Astrocyte (in vitro differentiated cells and primary cell): ENCODE data around the gene SLC7A5. TPM values are rescaled to one million over a fixed set of nuclear protein-coding genes. Genes with fewer than 3 reads are reported as not detected.
"Not testable (repeated sequence)": the region's sequence is repeated elsewhere in the genome, so short reads cannot be mapped to it uniquely, and the experiment has no call there.

ENCODE experiments used
- DNase-seq: peaks from one replicate; pipeline ENCODE4 v3.0.0-alpha.2; 2010; ENCODE audit warnings: low read depth
- FAIRE-seq: peaks from 2 replicates; lab custom pipeline; 2011; peaks lifted over from hg19 to GRCh38; lab: Jason Lieb, UNC
- H2AFZ ChIP-seq: 2 replicates; pipeline ENCODE4 v1.6.0; 2012; ENCODE audit warnings: low read depth, low read length, inconsistent platforms
- H3K27ac ChIP-seq: 2 replicates; pipeline ENCODE4 v1.5.1; 2011; ENCODE audit warnings: low read depth, low read length, inconsistent platforms
- H3K27me3 ChIP-seq: 2 replicates; pipeline ENCODE4 v1.6.0; 2011; ENCODE audit warnings: low read length, inconsistent platforms; ENCODE audit not compliant: insufficient read depth
- H3K36me3 ChIP-seq: 2 replicates; pipeline ENCODE4 v1.5.1; 2011; ENCODE audit warnings: low read length, inconsistent platforms; ENCODE audit not compliant: insufficient read depth
- H3K4me1 ChIP-seq: 2 replicates; pipeline ENCODE4 v1.5.1; 2011; ENCODE audit warnings: low read length, inconsistent platforms; ENCODE audit not compliant: insufficient read depth
- H3K4me2 ChIP-seq: 2 replicates; pipeline ENCODE4 v1.6.0; 2012; ENCODE audit warnings: low read length, inconsistent platforms
- H3K4me3 ChIP-seq: 2 replicates; pipeline ENCODE4 v1.5.1; 2011; ENCODE audit warnings: low read depth, mild to moderate bottlenecking, low read length, inconsistent platforms; ENCODE audit not compliant: insufficient read depth
- H3K79me2 ChIP-seq: 2 replicates; pipeline ENCODE4 v1.6.0; 2012; ENCODE audit warnings: mild to moderate bottlenecking, low read length, inconsistent platforms; ENCODE audit not compliant: insufficient read depth
- H3K9ac ChIP-seq: 2 replicates; pipeline ENCODE4 v1.6.0; 2012; ENCODE audit warnings: mild to moderate bottlenecking, low read length, inconsistent platforms
- H3K9me3 ChIP-seq: 2 replicates; pipeline ENCODE4 v1.5.1; 2012; ENCODE audit warnings: low read depth, mild to moderate bottlenecking, low read length, inconsistent platforms; ENCODE audit not compliant: insufficient read depth
- H4K20me1 ChIP-seq: 2 replicates; pipeline ENCODE4 v1.6.0; 2012; ENCODE audit warnings: low read length, inconsistent platforms; ENCODE audit not compliant: insufficient read depth
- H3K27ac Mint-ChIP-seq: one replicate; pipeline ENCODE4 v1.8.0; 2021; ENCODE audit warnings: mild to moderate bottlenecking, mixed read lengths; ENCODE audit not compliant: unreplicated experiment
- H3K27me3 Mint-ChIP-seq: one replicate; pipeline ENCODE4 v1.8.0; 2021; ENCODE audit warnings: low read depth, mixed read lengths; ENCODE audit not compliant: unreplicated experiment
- H3K36me3 Mint-ChIP-seq: one replicate; pipeline ENCODE4 v1.8.0; 2021; ENCODE audit warnings: low read depth, mixed read lengths; ENCODE audit not compliant: unreplicated experiment
- H3K4me1 Mint-ChIP-seq: one replicate; pipeline ENCODE4 v1.8.0; 2021; ENCODE audit warnings: low read depth, mixed read lengths; ENCODE audit not compliant: unreplicated experiment
- H3K4me3 Mint-ChIP-seq: one replicate; pipeline ENCODE4 v1.8.0; 2021; ENCODE audit warnings: mild to moderate bottlenecking, moderate library complexity, mixed read lengths; ENCODE audit not compliant: unreplicated experiment
- H3K9me3 Mint-ChIP-seq: one replicate; pipeline ENCODE4 v1.8.0; 2021; ENCODE audit warnings: mild to moderate bottlenecking, mixed read lengths; ENCODE audit not compliant: unreplicated experiment
- EZH2 ChIP-seq: IDR thresholded peaks from 2 replicates; pipeline ENCODE4 v1.6.1; 2012; ENCODE audit warnings: mild to moderate bottlenecking, low read length, inconsistent platforms; ENCODE audit not compliant: insufficient read depth
- total RNA-seq: library from RNA; stranded (reverse); gene quantifications from 2 replicates; pipeline ENCODE4 v1.2.1, GENCODE V29; 2021
- TF ChIP-seq, protein P1 (sequence below): IDR thresholded peaks from 2 replicates; pipeline ENCODE4 v1.5.1; 2011; ENCODE audit warnings: low read depth, mild to moderate bottlenecking, inconsistent platforms, low read length, moderate library complexity; ENCODE audit not compliant: insufficient read depth

SLC7A5 gene
- total RNA-seq, 1 donor from 2014 or later = 815 TPM

GRCh38 chr16:87877942-87878507 lies 8.7 kb upstream of the SLC7A5 start:
- Mint-ChIP-seq H3K27ac (no peak overlapping the region), H3K27me3 (peaks cover 40% of the 10 kb centered on the region), H3K4me3 (no peak overlapping the region), H3K4me1 (peaks cover 8% of the 10 kb centered on the region), H3K9me3 (no peaks in the 10 kb centered on the region), H3K36me3 (no peaks in the 10 kb centered on the region)
- Histone ChIP-seq H3K4me3 (no peak overlapping the region), H3K27ac (no peak overlapping the region), H3K79me2 (no peaks in the 10 kb centered on the region), H3K9ac (no peak overlapping the region), H3K9me3 (peaks cover 8% of the 10 kb centered on the region), H3K4me2 (no peak overlapping the region), H3K4me1 (peaks cover 4% of the 10 kb centered on the region), H3K36me3 (no peaks in the 10 kb centered on the region), H3K27me3 (peaks cover 8% of the 10 kb centered on the region), H4K20me1 (no peaks in the 10 kb centered on the region), H2AFZ (no peak overlapping the region)
- no peak for TF ChIP-seq EZH2
- TF ChIP-seq, protein P1, sequence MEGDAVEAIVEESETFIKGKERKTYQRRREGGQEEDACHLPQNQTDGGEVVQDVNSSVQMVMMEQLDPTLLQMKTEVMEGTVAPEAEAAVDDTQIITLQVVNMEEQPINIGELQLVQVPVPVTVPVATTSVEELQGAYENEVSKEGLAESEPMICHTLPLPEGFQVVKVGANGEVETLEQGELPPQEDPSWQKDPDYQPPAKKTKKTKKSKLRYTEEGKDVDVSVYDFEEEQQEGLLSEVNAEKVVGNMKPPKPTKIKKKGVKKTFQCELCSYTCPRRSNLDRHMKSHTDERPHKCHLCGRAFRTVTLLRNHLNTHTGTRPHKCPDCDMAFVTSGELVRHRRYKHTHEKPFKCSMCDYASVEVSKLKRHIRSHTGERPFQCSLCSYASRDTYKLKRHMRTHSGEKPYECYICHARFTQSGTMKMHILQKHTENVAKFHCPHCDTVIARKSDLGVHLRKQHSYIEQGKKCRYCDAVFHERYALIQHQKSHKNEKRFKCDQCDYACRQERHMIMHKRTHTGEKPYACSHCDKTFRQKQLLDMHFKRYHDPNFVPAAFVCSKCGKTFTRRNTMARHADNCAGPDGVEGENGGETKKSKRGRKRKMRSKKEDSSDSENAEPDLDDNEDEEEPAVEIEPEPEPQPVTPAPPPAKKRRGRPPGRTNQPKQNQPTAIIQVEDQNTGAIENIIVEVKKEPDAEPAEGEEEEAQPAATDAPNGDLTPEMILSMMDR = no peak
- DNase-seq = no peak
- FAIRE-seq = no peak

DNA sequence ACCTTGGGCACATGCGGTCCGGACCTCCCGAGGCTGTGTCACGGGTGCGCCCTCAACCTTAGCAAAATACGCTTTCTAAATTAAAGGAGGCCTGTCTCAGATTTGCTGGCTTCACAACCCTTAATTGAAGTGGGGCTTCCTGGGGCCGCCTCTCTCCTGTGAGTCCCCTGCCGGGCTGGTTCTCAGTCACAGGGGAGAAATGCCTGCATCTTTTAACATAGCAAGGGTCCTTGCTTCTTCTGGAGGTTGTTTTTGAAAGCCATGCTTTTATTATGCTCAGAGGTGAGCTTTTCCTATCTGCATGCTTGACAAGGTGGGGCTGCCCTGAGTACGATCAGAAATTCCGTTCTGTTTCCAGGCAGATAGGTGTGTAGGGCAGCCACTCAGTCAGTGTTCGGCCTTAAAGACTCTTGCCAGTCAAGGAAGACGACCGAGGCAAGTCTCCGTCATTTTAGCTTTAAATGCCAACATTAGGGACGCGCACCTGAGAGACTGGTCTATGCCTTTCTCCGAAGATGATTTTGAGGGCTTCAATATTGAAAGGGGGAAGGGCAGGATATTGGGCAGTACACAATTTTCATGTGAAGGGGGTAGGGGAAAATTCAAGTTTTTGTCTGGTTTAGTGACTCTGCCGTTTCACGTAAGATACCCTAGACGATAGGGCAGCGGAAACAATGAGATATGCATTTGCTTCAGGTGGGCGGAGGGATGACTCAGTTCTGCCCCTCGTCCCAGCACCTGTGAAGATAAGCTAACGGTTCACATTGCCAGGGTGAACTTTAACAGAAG lies 5.5 kb upstream of the SLC7A5 start:
- H3K4me3 ChIP-seq = no peak overlapping the region
- H3K4me2 ChIP-seq = peak overlapping the region; percentile 16
- H4K20me1 ChIP-seq = no peaks in the 10 kb centered on the region
- H3K9me3 Mint-ChIP-seq = no peaks in the 10 kb centered on the region
- H3K4me1 Mint-ChIP-seq = peaks cover 30% of the 10 kb centered on the region
- H3K4me3 Mint-ChIP-seq = no peak overlapping the region
- H2AFZ ChIP-seq = no peak overlapping the region
- H3K4me1 ChIP-seq = peaks cover 15% of the 10 kb centered on the region
- H3K9ac ChIP-seq = no peak overlapping the region
- H3K27ac ChIP-seq = no peak overlapping the region
- H3K27me3 ChIP-seq = peaks cover 6% of the 10 kb centered on the region
- no peak for FAIRE-seq
- H3K27me3 Mint-ChIP-seq = peaks cover 16% of the 10 kb centered on the region
- H3K79me2 ChIP-seq = no peaks in the 10 kb centered on the region
- H3K9me3 ChIP-seq = peaks cover 8% of the 10 kb centered on the region
- TF ChIP-seq EZH2 = no peak
- TF ChIP-seq, protein P1 = no peak
- H3K27ac Mint-ChIP-seq = peak overlapping the region; percentile 14
- no peaks in the 10 kb centered on the region for H3K36me3 ChIP-seq
- DNase-seq = no peak
- H3K36me3 Mint-ChIP-seq = no peaks in the 10 kb centered on the region

- Mint-ChIP-seq H3K27ac (peak overlapping the region; percentile 99), H3K4me1 (peaks cover 35% of the 10 kb centered on the region), H3K4me3 (peak overlapping the region; percentile 78)
- peak overlapping the region; percentile 93 for H3K27ac ChIP-seq
- not testable (repeated sequence) for H3K36me3 Mint-ChIP-seq, H3K9me3 ChIP-seq, H3K4me3 ChIP-seq, H3K9me3 Mint-ChIP-seq, H2AFZ ChIP-seq, H3K27me3 ChIP-seq, H3K36me3 ChIP-seq, H3K27me3 Mint-ChIP-seq, FAIRE-seq
- peak overlapping the region; percentile 75 for H3K4me2 ChIP-seq
- peaks cover 33% of the 10 kb centered on the region for H3K79me2 ChIP-seq
- peaks cover 24% of the 10 kb centered on the region for H3K4me1 ChIP-seq
- peak; percentile 94 for DNase-seq
- peak overlapping the region; percentile 83 for H3K9ac ChIP-seq
- H4K20me1 ChIP-seq = peaks cover 29% of the 10 kb centered on the region
These were observed 1.3 kb upstream of the SLC7A5 start for GRCh38 chr16:87870418-87871291.

- not testable (repeated sequence) for FAIRE-seq, H3K27me3 Mint-ChIP-seq, H3K4me3 ChIP-seq, H3K9me3 ChIP-seq, H3K9me3 Mint-ChIP-seq, DNase-seq, H3K27me3 ChIP-seq, H2AFZ ChIP-seq, H3K36me3 ChIP-seq
- Mint-ChIP-seq H3K4me3 (peak overlapping the region; percentile 78), H3K4me1 (peaks cover 35% of the 10 kb centered on the region), H3K27ac (peak overlapping the region; percentile 99), H3K36me3 (peaks cover 11% of the 10 kb centered on the region)
- Histone ChIP-seq H3K9ac (peak overlapping the region; percentile 83), H3K27ac (peak overlapping the region; percentile 91), H3K4me2 (peak overlapping the region; percentile 75), H3K4me1 (peaks cover 26% of the 10 kb centered on the region), H4K20me1 (peaks cover 35% of the 10 kb centered on the region), H3K79me2 (peaks cover 40% of the 10 kb centered on the region)
These were observed 641 bp upstream of the SLC7A5 start for GRCh38 chr16:87869879-87870417.
